GM06990 (cell line): ENCODE results near the gene SREBF1.
A peak's percentile ranks its signal among the peaks of the same experiment; 100 is the strongest.

Experiments
- DNase-seq: peaks from one replicate; pipeline ENCODE4 v3.0.0-alpha.2; 2011; ENCODE audit not compliant: insufficient read length; ENCODE audit errors: extremely low read depth
- H3K27me3 ChIP-seq: replicated peaks from 2 replicates; pipeline ENCODE4 v1.6.0; 2011; ENCODE audit warnings: low read length; ENCODE audit not compliant: control insufficient read depth, insufficient read depth
- H3K36me3 ChIP-seq: 2 replicates; pipeline ENCODE4 v1.5.1; 2011; ENCODE audit warnings: low read length; ENCODE audit not compliant: control insufficient read depth, insufficient read depth
- H3K4me3 ChIP-seq: replicated peaks from 2 replicates; pipeline ENCODE4 v1.5.1; 2011; ENCODE audit warnings: low read depth, mild to moderate bottlenecking, control low read depth, low read length
- CTCF ChIP-seq: IDR thresholded peaks from 2 replicates; pipeline ENCODE4 v1.5.1; 2011; ENCODE audit warnings: low read length, control low read depth, mild to moderate bottlenecking, inconsistent platforms; ENCODE audit not compliant: insufficient read depth, poor library complexity, severe bottlenecking

Gene SREBF1

GRCh38 chr17:17827826-17828621 lies 8.8 kb downstream of the SREBF1 start:
- DNase-seq = no peak
- Histone ChIP-seq H3K27me3 (no peaks in the 10 kb centered on the region), H3K4me3 (no peak overlapping the region), H3K36me3 (peaks cover 1% of the 10 kb centered on the region; the same call in 1 of the 2 replicates)
- TF ChIP-seq CTCF = no peak

- Histone ChIP-seq H3K27me3 (no peaks in the 10 kb centered on the region), H3K36me3 (peaks cover 1% of the 10 kb centered on the region; the same call in 1 of the 2 replicates), H3K4me3 (no peak overlapping the region)
- TF ChIP-seq CTCF = no peak
- no peak for DNase-seq
These were observed 9.6 kb downstream of the SREBF1 start for GRCh38 chr17:17826942-17827785.

DNA sequence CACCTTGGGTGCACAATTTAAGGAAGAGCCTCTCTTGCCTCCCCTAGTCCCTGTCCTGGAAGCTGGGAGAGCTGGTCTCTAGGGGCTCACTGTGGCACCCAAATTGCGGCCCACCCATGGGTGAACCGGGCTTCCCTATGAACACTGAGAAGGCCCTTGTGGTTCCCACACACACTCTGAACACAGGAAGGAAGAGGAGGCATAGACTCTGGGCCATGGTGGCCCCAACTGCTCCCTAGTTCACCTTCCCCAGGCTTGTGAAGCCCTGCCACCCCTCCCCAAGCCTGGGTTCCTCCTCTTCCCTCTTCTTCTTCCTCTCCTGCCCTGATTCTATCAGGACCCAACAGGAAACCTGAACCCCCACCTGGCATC lies 10.5 kb downstream of the SREBF1 start:
- DNase-seq = no peak
- Histone ChIP-seq H3K4me3 (no peak overlapping the region), H3K27me3 (no peaks in the 10 kb centered on the region), H3K36me3 (peaks cover 1% of the 10 kb centered on the region; the same call in 1 of the 2 replicates)
- TF ChIP-seq CTCF = no peak

GRCh38 chr17:17824783-17825614 lies 11.8 kb downstream of the SREBF1 start:
- Histone ChIP-seq H3K36me3 (peaks cover 3% of the 10 kb centered on the region; the same call in 1 of the 2 replicates), H3K4me3 (no peak overlapping the region), H3K27me3 (no peaks in the 10 kb centered on the region)
- DNase-seq = no peak
- TF ChIP-seq CTCF = no peak

DNA sequence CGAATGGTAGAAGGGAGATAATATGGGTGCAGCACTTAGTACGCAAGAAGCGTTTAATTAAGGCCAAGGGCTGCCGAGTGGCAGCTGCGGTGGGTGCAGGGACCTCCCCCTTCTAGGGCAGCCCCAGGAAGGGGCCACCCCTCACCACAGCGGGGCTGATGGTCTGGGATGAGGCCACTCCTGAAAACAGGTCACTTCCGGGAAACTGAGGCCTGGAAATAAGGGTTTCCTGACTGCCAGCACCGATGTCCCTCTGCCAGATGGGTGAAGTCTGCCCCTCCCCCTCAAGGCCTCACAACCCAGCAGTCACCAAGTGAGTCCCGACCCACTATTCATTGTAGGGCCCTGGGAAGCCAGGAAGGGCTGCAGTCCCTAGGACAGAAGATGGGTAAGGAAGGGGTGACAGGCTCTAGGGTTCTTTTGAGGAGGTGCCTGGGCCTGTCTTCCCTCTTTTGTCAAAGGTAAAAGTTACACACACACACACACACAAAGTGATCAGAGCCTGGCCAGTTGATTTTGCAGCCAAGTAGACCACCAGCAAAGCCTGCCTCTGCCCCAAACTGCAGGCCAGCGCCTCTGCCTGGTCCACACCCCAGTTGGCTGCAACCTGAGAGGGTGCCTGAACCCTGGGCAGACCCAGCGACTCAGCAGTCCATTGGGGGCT lies 12.5 kb downstream of the SREBF1 start:
- no peaks in the 10 kb centered on the region for H3K27me3 ChIP-seq
- peak overlapping the region; percentile 50 for H3K4me3 ChIP-seq
- peaks cover 3% of the 10 kb centered on the region; the same call in 1 of the 2 replicates for H3K36me3 ChIP-seq
- no peak for DNase-seq
- no peak for TF ChIP-seq CTCF
